Measurements from ENCODE around the gene PCED1B.

The PCED1B gene

DNA sequence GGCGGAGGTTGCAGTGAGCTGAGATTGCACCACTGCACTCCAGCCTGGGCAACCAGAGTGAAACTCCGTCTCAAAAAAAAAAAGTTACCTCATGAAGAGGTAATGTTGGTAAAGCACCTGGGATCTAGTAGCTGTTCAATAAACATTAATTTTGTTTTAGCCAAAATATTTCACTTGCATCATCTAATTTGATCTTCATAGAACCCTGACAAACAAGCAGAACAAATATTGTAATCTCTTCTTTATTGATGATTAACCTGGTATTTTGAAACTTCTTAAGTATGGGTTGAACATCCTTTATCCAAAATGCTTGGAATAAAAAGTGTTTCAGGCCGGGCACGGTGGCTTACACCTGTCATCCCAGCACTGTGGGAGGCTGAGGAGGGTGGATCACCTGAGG lies 149.4 kb downstream of the PCED1B start:
- H3K4me3 ChIP-seq (replicated peaks; ENCODE audit: low read depth, low read length) = no peak overlapping the region
- DNase-seq (ENCODE audit: low read depth) = no peak
- TF ChIP-seq, protein P1, sequence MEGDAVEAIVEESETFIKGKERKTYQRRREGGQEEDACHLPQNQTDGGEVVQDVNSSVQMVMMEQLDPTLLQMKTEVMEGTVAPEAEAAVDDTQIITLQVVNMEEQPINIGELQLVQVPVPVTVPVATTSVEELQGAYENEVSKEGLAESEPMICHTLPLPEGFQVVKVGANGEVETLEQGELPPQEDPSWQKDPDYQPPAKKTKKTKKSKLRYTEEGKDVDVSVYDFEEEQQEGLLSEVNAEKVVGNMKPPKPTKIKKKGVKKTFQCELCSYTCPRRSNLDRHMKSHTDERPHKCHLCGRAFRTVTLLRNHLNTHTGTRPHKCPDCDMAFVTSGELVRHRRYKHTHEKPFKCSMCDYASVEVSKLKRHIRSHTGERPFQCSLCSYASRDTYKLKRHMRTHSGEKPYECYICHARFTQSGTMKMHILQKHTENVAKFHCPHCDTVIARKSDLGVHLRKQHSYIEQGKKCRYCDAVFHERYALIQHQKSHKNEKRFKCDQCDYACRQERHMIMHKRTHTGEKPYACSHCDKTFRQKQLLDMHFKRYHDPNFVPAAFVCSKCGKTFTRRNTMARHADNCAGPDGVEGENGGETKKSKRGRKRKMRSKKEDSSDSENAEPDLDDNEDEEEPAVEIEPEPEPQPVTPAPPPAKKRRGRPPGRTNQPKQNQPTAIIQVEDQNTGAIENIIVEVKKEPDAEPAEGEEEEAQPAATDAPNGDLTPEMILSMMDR (IDR thresholded peaks at IDR 0.05; ENCODE audit: low read length, missing control alignments) = no peak

- TF ChIP-seq, protein P1 (IDR thresholded peaks at IDR 0.05; ENCODE audit: low read length, missing control alignments) = no peak
- no peak overlapping the region for H3K4me3 ChIP-seq (replicated peaks; ENCODE audit: low read depth, low read length)
- no peak for DNase-seq (ENCODE audit: low read depth)
These were observed 152.0 kb downstream of the PCED1B start for GRCh38 chr12:47231456-47231855.

DNA sequence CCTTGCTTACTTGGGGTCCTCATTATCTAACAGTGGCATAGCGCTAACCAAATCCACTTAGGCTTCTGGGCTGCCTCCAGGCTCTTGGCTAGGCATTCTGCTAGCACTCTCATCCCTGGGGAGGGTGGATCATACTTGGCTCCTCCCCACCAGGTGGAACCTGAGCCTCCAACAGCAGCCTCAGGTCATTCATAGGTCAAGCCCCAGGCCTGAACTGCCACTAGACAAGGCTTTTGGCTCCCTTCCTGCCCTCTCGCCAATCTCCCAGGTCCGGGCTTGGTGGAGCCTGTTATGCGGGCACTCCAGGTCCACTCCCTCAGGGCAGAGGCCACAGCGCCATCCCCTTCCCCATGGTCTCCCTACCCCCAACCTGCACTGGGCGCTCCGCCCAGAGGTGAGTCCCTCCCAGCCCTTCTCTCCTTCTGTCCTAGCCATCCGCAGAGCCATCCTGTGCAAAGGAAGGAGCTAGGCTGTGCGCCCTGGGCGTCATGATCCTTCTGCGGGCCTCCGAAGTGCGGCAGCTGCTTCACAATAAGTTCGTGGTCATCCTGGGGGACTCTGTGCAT lies 155.2 kb downstream of the PCED1B start:
- H3K4me3 ChIP-seq (replicated peaks; ENCODE audit: low read depth, low read length) = no peak overlapping the region
- DNase-seq (ENCODE audit: low read depth) = no peak
- TF ChIP-seq, protein P1 (IDR thresholded peaks at IDR 0.05; ENCODE audit: low read length, missing control alignments) = no peak

DNA sequence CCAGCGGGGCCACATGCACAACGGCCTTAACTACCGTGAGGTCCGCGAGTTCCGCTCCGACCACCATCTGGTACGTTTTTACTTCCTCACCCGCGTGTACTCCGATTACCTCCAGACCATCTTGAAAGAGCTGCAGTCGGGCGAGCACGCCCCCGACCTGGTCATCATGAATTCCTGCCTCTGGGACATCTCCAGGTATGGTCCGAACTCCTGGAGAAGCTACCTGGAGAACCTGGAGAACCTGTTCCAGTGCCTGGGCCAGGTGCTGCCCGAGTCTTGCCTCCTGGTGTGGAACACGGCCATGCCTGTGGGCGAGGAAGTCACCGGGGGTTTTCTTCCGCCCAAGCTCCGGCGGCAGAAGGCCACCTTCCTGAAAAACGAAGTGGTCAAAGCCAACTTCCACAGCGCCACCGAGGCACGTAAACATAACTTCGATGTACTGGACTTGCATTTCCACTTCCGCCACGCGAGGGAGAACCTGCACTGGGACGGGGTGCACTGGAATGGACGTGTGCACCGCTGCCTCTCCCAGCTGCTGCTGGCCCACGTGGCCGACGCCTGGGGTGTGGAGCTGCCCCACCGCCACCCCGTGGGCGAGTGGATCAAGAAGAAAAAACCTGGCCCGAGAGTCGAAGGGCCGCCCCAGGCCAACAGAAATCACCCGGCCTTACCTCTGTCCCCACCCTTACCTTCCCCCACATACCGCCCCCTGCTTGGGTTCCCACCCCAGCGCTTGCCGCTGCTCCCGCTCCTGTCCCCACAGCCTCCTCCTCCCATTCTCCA lies 156.0 kb downstream of the PCED1B start:
- TF ChIP-seq, protein P1 (IDR thresholded peaks at IDR 0.05; ENCODE audit: low read length, missing control alignments) = no peak
- no peak overlapping the region for H3K4me3 ChIP-seq (replicated peaks; ENCODE audit: low read depth, low read length)
- no peak for DNase-seq (ENCODE audit: low read depth)

- DNase-seq (ENCODE audit: low read depth) = peak; percentile 93
- no peak overlapping the region for H3K4me3 ChIP-seq (replicated peaks; ENCODE audit: low read depth, low read length)
- TF ChIP-seq, protein P1 (IDR thresholded peaks at IDR 0.05; ENCODE audit: low read length, missing control alignments) = no peak
These were observed 156.8 kb downstream of the PCED1B start for GRCh38 chr12:47236109-47236714.

DNA sequence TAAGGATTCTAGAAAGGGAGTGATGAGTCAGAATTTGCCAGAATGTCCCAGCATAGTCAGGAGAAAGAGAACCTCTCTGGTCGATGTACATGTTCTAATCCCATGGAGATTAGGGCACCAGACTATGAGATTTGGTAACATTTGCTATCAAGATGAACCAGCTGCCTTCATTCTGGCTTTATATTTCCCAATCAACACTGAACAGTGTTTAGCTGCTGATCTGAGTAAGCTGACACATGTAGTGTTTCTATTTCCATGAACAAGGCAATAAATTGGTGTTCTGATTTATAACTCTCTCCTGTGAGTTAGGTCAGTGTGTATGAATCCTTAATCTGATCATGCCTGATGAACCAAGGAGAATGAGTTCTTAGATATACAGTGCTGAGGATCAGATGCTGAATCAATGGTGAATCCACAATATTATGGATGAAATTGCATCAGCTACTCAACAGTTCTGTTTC lies 158.4 kb downstream of the PCED1B start:
- peak; percentile 48 for DNase-seq (ENCODE audit: low read depth)
- TF ChIP-seq, protein P1 (IDR thresholded peaks at IDR 0.05; ENCODE audit: low read length, missing control alignments) = no peak
- H3K4me3 ChIP-seq (replicated peaks; ENCODE audit: low read depth, low read length) = no peak overlapping the region

All from fibroblast of pulmonary artery (primary cell).